GM12873 (cell line): ENCODE results near the gene LGR6.

ENCODE experiments used
- TF ChIP-seq, protein P1 (sequence below): IDR thresholded peaks from 2 replicates; pipeline ENCODE4 v1.5.1; 2012; ENCODE audit warnings: low read depth, mild to moderate bottlenecking, moderate library complexity, low read length, control low read depth; ENCODE audit not compliant: insufficient read depth; ENCODE audit errors: missing control alignments

LGR6 gene

DNA sequence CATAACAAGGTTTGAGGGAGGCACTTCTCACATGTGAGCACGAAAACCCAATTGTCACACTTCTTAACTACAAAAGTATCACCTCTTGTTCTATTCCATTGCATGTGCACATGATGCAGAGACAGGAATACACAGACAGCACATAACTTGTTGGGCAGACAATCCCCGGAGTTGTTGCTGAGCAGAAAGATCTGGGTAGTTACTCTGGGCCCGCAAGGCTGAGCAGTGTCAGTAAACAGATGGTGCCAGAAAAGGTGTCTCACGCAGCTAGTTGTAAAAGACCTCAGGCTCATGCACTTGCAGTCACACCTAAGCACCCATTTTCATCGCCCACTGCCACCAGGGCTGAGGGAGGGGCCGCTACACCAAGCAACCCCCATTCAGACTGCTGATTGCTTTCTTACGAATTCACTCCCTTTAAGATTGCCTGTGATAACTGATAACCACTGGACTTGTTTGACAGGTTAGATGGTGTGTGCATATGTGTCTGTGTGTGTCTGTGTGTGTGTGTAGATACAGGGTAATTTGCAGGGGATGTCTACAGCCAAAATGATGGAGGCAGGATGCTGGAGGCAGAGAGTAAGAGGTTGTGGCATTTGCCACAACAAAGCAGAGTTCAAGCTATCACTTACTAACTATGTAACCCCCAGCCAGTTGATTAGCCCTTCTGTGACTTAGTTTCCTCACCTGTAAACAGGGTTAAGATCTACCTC is 4.2 kb downstream of the LGR6 start:
- TF ChIP-seq, protein P1, sequence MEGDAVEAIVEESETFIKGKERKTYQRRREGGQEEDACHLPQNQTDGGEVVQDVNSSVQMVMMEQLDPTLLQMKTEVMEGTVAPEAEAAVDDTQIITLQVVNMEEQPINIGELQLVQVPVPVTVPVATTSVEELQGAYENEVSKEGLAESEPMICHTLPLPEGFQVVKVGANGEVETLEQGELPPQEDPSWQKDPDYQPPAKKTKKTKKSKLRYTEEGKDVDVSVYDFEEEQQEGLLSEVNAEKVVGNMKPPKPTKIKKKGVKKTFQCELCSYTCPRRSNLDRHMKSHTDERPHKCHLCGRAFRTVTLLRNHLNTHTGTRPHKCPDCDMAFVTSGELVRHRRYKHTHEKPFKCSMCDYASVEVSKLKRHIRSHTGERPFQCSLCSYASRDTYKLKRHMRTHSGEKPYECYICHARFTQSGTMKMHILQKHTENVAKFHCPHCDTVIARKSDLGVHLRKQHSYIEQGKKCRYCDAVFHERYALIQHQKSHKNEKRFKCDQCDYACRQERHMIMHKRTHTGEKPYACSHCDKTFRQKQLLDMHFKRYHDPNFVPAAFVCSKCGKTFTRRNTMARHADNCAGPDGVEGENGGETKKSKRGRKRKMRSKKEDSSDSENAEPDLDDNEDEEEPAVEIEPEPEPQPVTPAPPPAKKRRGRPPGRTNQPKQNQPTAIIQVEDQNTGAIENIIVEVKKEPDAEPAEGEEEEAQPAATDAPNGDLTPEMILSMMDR: no peak

- TF ChIP-seq, protein P1: no peak
Measured at GRCh38 chr1:202198366-202198724, 4.7 kb downstream of the LGR6 start.

DNA sequence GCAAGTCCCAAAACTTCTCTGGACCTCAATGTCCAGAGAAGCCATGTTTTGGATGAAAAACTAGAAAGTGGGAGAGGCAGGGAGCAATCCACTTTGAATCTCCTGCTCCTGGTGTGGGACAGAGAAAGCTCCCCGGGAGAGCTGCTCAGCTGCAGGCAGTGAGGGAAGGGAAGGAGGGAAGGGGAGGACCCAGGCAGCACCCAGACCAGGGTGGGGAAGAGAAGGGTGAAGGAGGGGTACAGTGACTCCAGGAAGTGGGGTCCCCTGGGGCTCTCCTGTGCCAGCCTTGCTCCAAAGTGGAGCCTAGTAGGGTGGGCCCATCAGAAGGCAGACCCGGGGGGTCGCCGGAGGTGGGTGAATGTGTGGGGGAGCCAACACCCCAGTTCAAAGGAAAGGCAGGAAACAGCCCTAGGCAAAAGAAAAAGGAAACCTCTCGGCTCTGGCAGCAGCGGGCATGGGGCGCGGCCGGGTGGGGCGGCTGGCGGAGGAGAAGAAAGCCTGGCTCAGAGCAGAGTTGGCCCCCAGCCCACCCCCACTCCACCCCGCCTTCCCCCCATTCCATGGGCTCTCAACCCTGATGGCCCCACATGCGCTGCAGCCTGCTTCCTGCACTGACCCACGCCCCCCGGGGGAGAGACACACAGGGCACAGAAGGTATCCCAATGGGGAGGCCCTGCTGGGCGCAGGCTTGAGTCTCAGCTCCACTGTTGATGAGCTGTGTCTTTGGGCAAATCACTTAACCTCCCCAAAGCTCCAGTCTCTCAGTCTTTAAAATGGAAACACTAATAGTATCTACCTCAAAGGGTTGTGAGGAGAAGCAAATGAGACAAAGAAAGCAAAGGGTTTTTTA is 5.7 kb downstream of the LGR6 start:
- TF ChIP-seq, protein P1: no peak

GRCh38 chr1:202200112-202200548 is 6.5 kb downstream of the LGR6 start:
- TF ChIP-seq, protein P1: no peak

- TF ChIP-seq, protein P1: no peak
Measured at GRCh38 chr1:202200669-202201068, 7.1 kb downstream of the LGR6 start.

GRCh38 chr1:202201266-202201665 is 7.7 kb downstream of the LGR6 start:
- TF ChIP-seq, protein P1: no peak

DNA sequence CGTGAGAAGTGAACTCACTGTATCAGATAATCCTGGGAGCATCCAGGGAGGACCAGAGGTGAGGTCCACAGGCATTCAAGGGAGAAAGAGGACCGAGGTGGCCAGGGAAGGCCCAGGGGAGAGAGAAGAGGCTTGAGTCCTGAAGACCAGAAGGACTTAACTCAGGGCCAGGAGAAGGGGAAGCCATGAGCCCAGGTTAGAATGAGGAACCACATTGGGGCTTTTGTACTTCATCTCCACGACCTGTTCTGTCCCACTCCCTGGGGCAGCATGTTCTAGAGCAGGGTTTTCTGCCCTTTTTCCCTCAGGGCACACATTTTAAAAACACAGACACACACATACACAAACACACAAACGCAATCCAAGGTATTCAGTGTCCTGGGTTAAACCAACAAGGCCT is 8.4 kb downstream of the LGR6 start:
- TF ChIP-seq, protein P1: no peak
